ENCODE results near the gene GLIS1. TPM values are rescaled to one million over a fixed set of nuclear protein-coding genes. Genes with fewer than 3 reads are reported as not detected.

GLIS1 gene
- total and polyA plus RNA-seq, 2 experiments from 2014 or later: 0.77 to 0.95 TPM

GRCh38 chr1:53640701-53641075 is 98.3 kb downstream of the GLIS1 start:
- Histone ChIP-seq H3K9me3 (ENCODE audit: low read depth) (no peaks in the 10 kb centered on the region), H3K36me3 (no peaks in the 10 kb centered on the region), H3K4me1 (ENCODE audit: low read depth) (no peaks in the 10 kb centered on the region), H3K4me3 (no peak overlapping the region), H3K27me3 (no peaks in the 10 kb centered on the region), H3K27ac (no peak overlapping the region)
- DNase-seq (ENCODE audit: low read depth in 1 of 2, low spot score in 1 of 2): no peak
- TF ChIP-seq, protein P1, sequence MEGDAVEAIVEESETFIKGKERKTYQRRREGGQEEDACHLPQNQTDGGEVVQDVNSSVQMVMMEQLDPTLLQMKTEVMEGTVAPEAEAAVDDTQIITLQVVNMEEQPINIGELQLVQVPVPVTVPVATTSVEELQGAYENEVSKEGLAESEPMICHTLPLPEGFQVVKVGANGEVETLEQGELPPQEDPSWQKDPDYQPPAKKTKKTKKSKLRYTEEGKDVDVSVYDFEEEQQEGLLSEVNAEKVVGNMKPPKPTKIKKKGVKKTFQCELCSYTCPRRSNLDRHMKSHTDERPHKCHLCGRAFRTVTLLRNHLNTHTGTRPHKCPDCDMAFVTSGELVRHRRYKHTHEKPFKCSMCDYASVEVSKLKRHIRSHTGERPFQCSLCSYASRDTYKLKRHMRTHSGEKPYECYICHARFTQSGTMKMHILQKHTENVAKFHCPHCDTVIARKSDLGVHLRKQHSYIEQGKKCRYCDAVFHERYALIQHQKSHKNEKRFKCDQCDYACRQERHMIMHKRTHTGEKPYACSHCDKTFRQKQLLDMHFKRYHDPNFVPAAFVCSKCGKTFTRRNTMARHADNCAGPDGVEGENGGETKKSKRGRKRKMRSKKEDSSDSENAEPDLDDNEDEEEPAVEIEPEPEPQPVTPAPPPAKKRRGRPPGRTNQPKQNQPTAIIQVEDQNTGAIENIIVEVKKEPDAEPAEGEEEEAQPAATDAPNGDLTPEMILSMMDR (IDR thresholded peaks at IDR 0.05; ENCODE audit: low read depth, low read length): no peak

GRCh38 chr1:53639996-53640700 is 98.8 kb downstream of the GLIS1 start:
- DNase-seq (ENCODE audit: low read depth in 1 of 2, low spot score in 1 of 2): no peak
- TF ChIP-seq, protein P1 (IDR thresholded peaks at IDR 0.05; ENCODE audit: low read depth, low read length): no peak
- Histone ChIP-seq H3K4me1 (ENCODE audit: low read depth) (no peaks in the 10 kb centered on the region), H3K27me3 (no peaks in the 10 kb centered on the region), H3K27ac (no peak overlapping the region), H3K4me3 (no peak overlapping the region), H3K36me3 (no peaks in the 10 kb centered on the region), H3K9me3 (ENCODE audit: low read depth) (no peaks in the 10 kb centered on the region)

- TF ChIP-seq, protein P1 (IDR thresholded peaks at IDR 0.05; ENCODE audit: low read depth, low read length): no peak
- no peak overlapping the region for H3K27ac ChIP-seq
- H3K36me3 ChIP-seq: no peaks in the 10 kb centered on the region
- no peaks in the 10 kb centered on the region for H3K9me3 ChIP-seq (ENCODE audit: low read depth)
- no peaks in the 10 kb centered on the region for H3K27me3 ChIP-seq
- H3K4me1 ChIP-seq (ENCODE audit: low read depth): no peaks in the 10 kb centered on the region
- no peak overlapping the region for H3K4me3 ChIP-seq
- DNase-seq (ENCODE audit: low read depth in 1 of 2, low spot score in 1 of 2): no peak
These were observed 99.7 kb downstream of the GLIS1 start for GRCh38 chr1:53639251-53639763.

GRCh38 chr1:53638360-53639035 is 100.5 kb downstream of the GLIS1 start:
- Histone ChIP-seq H3K4me3 (no peak overlapping the region), H3K27ac (no peak overlapping the region), H3K27me3 (no peaks in the 10 kb centered on the region), H3K36me3 (no peaks in the 10 kb centered on the region), H3K4me1 (ENCODE audit: low read depth) (no peaks in the 10 kb centered on the region), H3K9me3 (ENCODE audit: low read depth) (no peaks in the 10 kb centered on the region)
- TF ChIP-seq, protein P1 (IDR thresholded peaks at IDR 0.05; ENCODE audit: low read depth, low read length): no peak
- no peak for DNase-seq (ENCODE audit: low read depth in 1 of 2, low spot score in 1 of 2)

GRCh38 chr1:53637511-53638359 is 101.2 kb downstream of the GLIS1 start:
- Histone ChIP-seq H3K36me3 (no peaks in the 10 kb centered on the region), H3K4me3 (no peak overlapping the region), H3K9me3 (ENCODE audit: low read depth) (no peaks in the 10 kb centered on the region), H3K27me3 (no peaks in the 10 kb centered on the region), H3K27ac (no peak overlapping the region), H3K4me1 (ENCODE audit: low read depth) (no peaks in the 10 kb centered on the region)
- TF ChIP-seq, protein P1 (IDR thresholded peaks at IDR 0.05; ENCODE audit: low read depth, low read length): no peak
- no peak for DNase-seq (ENCODE audit: low read depth in 1 of 2, low spot score in 1 of 2)

Measured in cardiac muscle cell (in vitro differentiated cells and primary cell).